GM21423 (cell line): ENCODE data around the gene MATR3.
"Not testable (repeated sequence)": the region's sequence is repeated elsewhere in the genome, so short reads cannot be mapped to it uniquely, and the experiment has no call there.

Experiments used
- ATAC-seq: cut with Tn5 transposase; IDR thresholded peaks from one replicate; pipeline ENCODE4 v1.9.1; 2021; ENCODE audit warnings: mild to moderate bottlenecking, moderate library complexity; ENCODE audit not compliant: unreplicated experiment

MATR3 gene

DNA sequence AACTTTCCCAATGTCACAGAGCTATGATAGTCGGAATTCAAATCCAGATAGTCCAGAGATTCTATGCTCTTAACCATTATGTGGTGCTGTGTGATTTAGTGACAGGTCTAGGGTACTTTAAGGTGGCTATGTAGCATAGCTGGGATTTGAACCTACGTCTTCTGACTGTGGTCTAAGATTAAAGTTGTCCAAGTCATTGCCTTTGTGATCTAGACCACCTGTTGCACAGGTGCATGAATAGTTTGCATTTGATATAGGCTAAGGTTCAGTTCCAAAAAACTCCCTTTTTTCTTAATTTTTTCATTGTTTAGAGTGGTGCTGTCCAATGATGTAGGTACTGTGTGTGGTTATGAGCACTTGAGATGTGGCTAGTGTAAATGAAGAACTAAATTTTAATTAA is 50.6 kb downstream of the MATR3 start:
- no peak for ATAC-seq

DNA sequence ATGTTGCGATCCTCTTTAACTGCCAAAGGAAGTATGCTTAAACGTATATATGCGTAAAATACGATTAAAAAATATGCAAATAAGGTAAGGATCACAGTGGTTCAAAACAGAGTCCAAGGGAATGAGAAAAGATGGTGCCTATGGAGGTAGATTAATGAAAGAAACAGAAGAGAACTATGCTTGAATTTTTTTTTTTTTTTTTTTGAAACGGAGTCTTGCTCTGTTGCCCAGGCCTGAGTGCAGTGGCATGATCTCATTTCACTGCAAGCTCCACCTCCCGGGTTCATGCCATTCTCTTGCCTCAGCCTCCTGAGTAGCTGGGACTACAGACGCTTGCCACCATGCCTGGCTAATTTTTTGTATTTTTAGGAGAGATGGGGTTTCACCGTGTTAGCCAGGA is 51.9 kb downstream of the MATR3 start:
- not testable (repeated sequence) for ATAC-seq

DNA sequence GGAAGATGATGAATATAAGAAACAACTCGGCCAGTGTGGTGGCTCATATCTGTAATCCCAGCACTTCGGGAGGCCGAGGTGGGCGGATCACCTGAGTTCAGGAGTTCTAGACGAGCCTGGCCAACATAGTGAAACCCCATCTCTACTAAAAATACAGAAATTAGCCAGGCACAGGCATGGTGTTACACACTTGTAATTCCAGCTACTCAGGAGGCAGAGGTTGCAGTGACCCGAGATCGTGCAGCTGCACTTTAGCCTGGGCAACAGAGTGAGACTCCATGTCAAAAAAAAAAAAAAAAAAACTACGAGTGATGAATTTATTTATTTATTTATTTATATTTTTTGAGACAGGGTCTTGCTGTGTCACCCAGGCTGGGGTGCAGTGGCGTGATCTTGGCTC is 54.3 kb downstream of the MATR3 start:
- ATAC-seq, result not testable (repeated sequence)

DNA sequence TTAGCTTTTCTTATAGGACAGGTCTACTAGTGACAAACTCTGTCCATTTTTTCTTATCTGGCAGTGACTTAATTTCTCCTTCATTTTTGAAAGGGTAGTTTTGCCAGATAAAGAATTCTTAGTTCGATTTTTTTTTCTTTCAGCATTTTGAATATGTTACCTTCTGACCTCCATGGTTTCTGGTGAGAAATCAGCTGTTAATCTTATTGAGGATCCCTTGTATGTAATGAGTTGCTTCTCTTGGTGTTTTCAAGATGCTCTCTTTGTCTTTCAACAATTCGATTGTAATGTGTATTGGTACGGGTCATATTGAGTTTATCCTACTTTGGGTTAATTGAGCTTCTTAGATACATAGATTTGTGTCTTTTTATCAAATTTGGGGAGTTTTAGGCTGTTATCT is 60.6 kb downstream of the MATR3 start:
- ATAC-seq, result no peak

DNA sequence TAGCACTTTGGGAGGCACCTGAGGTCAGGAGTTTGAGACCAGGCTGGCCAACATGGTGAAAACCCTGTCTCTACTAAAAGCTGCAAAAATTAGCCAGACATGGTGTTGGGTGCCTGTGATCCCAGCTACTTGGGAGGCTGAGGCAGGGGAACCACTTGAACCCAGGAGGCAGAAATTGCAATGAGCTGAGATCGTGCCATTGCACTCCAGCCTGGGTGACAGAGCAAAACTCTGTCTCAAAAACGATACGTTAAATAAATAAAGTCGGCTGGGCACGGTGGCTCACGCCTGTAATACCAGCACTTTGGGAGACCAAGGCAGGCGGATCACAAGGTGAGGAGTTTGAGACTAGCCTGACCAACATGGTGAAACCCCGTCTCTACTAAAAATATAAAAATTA is 62.4 kb downstream of the MATR3 start:
- ATAC-seq, result not testable (repeated sequence)

DNA sequence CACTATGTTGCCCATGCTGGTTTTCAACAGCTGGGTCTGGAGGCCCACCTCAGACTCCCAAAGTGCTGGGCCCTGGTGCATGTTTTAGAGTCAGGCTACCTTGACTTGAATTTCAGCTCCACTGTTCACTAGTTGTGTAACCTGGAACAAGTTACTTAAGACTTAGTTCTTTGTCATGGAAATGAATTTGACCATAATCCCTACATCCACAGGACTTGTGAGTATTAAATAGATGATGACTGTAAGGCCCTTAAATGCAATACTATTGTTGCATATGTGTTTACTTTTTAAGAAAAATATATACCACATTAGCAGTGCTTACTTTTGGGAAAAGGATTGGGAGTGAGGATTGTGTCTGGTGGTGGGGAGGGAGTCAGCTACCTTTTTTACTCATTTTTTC is 64.5 kb downstream of the MATR3 start:
- no peak for ATAC-seq

DNA sequence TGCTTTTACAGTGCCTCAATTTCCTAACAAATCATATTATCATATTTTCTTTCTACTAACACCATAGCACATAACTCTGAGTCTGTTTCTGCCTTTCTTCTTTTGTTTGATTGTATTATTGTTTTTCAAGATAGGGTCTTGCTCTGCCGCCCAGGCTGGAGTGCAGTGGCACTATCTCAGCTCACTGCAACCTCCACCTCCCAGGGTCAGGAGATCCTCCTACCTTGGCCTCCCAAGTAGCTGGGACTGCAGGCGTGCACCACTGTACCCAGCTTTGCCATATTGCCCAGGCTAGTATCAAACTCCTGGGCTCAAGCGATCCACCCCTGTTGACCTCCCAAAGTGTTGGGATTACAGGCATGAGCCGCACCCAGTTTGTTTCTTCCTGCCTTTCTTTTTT is 66.8 kb downstream of the MATR3 start:
- no peak for ATAC-seq

DNA sequence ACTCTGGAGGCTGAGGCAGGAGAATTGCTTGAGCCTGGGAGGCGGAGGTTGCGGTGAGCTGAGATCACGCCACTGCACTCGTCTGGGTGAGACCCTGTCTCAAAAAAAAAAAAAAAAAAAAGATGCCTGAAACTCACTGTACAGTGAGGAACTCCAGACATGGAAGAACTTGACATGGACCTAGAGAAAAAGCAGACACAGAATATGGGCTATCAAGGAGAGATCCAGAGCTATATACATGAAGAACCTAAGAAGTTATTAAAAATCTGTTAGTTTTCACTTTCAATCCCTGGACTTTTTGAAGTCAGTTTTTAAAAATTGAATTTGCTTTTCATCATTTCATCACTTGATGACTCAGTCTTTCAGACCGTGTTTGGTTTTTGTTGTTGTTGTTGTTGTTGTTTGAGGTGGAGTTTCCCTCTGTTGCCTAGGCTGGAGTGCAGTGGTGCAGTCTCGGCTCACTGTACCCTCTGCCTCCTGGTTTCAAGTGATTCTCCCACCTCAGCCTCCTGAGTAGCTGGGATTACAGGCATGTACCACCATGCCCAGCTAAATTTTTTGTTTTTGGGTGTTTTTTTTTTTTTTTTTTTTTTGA is 68.4 kb downstream of the MATR3 start:
- no peak for ATAC-seq

DNA sequence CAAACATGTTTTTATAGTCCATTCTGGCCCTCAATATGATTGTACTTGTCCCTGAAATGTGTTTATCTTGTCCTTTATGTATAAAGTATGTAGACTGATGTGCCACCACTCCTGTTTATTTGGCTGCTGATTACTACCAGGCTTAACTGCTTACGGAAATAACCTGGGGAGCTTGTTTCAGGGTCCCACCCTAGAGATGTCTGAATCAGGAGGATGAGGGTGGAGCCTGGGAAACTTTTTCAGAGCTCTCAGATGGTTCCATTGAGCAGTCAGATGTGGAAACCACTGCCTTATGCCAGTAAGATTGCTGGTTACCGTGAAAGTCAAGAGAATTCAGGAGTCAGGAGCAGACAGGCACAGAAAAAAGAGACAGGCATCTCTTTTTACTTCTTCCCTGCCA is 70.4 kb downstream of the MATR3 start:
- ATAC-seq, result no peak

DNA sequence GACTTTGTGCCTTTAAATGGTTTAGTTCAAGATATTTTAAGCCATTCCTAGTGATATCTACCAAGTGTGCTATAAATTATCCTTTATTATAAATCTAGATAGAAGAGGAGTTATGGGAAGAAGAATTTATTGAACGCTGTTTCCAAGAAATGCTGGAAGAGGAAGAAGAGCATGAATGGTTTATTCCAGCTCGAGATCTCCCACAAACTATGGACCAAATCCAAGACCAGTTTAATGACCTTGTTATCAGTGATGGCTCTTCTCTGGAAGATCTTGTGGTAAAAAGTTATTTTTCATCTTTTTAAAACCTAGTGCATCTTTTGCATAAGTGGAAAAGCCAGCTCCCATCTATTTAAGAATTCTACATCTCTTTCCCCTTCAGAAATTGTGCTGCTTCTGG is 70.9 kb downstream of the MATR3 start:
- no peak for ATAC-seq

DNA sequence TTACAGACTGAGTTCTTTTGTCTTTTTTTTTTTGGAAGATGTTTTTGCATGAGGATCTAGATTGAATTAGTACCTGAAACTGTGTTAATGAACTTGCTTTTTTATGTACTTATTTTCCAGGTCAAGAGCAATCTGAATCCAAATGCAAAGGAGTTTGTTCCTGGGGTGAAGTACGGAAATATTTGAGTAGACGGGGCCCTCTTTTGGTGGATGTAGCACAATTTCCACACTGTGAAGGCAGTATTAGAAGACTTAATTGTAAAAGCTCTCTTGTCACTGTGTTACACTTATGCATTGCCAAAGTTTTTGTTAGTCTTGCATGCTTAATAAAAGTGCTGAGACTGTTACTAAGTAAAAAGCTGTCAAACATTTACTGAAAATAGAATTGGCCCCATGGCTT is 75.1 kb downstream of the MATR3 start:
- no peak for ATAC-seq

DNA sequence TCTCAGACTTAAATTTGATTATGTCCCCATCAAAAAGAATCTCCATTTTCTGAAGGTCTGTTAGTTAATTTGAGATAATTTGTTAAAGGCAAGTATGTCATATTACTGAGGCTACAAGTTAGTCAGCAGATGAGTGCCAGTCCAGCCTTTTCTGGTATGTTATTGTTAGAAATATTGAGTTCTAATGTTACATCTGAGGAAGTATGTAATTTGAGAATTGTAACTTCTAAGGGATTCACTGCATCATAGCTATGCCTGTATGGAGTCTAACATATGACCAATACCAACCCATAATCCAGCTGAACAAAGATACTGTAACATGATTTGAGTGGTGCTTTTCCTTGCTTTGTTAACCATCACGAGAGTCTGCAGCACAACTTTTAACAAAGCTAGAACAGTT is 75.6 kb downstream of the MATR3 start:
- no peak for ATAC-seq

DNA sequence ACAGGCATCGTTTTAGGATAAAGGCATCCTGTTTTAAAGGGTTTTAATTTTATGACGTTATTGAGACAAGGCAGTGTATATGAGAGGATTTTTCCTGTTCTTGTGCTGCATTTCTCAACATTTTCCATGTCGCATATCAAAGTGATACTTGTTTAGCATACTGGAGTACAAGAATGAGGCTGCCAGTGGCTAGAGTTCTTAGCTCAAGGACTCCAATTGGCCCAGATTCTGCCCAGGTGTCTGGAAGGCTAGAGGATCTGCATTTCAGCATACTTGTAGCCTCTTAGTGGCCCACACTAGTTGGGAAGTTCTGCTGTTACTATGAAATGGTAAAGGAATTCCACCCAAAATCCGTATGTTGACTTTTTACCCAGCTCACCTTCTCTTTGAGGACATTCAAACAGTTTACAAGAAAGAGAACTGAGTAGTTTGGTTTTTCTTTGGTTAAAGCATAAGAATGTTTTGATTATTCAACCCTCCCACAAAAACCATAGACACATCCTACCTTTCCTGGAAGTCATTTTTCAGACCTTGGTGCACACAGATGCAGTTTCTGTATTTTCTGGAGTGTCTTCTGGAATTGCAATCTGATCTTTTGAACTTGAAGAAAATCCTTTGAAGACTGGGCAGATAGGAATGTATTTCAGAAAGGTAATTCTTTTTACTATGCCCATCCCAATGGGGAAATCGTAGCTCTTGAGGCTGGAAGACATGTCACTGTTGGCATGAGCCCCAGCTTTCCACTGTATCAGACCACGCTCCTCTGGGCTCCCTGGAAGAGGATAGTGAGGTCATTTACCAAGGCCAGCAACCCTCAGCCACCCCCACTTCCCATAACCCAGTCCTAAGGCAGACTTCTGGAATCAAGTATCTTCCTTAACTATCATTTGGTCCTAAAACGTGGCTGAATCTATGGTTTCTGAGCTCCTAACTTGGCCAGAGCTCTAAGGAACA is 78.2 kb downstream of the MATR3 start:
- no peak for ATAC-seq

DNA sequence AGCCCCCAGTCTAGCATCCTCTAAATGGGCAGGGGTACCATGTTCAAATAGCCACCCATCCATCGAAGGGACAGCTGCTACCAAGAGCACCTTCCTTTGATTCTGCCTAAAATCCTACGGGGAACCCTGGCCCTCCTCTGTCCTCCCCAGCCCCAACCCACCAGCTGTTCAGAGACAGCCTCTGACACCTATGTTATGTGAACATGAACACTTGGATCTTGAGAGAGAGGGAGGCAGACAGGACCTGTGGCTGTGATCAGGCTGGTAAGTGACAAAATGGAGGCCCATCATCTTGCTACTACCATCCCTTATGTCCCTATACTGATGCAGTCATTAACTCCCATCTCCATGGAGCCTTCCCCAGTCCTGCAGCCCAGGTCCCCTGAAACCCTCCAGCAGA is 81.4 kb downstream of the MATR3 start:
- no peak for ATAC-seq

DNA sequence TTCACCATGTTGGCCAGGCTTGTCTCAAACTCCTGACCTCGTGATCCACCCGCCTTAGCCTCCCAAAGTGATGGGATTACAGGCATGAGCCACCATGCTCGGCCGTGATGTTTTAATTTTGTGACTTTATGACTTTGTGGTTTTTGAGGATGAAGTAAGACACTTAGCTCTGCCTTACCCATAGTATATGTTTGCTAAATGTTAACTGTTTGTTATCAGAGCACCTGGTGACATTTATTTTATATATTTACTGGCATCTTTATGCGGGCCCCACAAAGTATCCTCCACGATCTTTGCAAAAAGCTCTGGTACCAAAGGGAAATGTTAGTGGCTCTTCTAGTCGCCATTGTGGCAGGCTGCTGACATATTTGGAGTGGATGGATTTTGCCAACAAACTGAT is 82.8 kb downstream of the MATR3 start:
- ATAC-seq, result no peak

DNA sequence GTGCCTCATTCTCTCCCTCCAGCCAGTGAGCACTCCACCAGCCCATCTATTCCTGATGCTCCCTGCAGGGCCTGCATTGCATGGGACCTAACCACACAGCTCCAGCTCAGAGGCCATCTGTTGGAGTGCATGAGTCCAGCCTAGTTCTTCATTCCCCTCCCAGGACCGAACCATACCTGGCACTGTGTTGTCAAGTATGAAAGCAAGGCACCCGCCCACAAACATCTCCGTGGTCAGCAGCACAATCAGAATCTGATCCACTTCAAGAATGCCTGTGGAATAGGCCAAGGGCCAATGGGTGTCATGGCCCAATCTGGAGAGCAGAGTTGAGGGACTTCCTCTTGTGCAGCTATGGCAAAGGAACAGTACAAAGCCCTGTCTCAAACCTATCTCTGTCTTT is 83.7 kb downstream of the MATR3 start:
- ATAC-seq, result no peak

DNA sequence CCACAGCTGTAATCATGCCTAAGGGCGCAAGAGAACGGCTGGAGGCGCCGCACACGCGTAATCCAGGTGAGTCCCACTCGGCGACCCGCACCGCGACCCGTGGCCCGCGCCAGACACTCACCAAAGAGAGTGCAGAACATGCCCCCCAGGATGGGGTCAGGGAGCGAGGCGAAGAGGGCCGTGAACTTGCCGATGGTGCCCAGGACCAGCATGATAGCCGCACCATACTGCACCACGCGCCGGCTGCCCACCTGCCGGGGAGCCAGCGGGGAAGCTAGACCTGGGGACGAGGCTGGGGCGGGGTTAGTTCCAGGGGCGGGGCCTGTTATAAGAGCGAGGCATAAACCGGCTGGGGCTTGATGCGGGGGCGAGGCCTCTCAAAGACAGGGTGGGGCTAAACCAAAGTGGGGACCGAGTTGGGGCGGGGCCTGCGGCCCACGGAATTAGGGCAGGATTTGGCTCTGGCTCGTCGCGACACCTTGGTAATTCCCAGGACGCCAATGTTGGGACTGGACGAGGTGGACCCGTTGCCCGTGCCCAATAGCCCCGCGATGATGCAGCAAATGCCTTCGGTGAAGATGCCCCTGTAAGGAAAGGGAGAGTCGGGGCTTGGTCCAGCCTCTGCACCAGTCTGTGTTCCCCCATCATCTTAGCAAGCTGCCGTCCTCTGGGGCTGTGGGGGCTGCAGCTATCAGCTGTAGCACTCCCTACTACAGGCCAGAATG is 84.7 kb downstream of the MATR3 start:
- no peak for ATAC-seq

DNA sequence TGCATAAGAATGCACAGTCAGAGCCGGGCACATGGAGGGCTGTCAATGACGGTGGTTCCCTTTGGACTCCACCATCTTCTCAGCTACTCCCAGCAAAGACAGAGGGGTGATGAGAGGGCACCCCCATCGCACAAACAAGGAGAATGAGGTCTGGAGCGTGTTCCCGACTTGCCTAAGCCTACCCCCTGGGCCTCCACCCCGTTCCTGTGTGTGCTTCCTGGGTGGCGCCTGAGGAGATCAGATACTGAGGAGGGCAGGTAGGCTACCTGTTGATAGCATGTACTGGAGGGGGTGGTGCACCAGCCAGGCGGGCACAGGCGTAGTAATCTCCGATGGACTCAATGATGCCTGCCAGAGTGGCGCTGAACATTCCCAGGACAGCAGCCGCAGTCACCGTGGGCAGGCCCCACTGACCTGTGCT is 85.4 kb downstream of the MATR3 start:
- no peak for ATAC-seq

DNA sequence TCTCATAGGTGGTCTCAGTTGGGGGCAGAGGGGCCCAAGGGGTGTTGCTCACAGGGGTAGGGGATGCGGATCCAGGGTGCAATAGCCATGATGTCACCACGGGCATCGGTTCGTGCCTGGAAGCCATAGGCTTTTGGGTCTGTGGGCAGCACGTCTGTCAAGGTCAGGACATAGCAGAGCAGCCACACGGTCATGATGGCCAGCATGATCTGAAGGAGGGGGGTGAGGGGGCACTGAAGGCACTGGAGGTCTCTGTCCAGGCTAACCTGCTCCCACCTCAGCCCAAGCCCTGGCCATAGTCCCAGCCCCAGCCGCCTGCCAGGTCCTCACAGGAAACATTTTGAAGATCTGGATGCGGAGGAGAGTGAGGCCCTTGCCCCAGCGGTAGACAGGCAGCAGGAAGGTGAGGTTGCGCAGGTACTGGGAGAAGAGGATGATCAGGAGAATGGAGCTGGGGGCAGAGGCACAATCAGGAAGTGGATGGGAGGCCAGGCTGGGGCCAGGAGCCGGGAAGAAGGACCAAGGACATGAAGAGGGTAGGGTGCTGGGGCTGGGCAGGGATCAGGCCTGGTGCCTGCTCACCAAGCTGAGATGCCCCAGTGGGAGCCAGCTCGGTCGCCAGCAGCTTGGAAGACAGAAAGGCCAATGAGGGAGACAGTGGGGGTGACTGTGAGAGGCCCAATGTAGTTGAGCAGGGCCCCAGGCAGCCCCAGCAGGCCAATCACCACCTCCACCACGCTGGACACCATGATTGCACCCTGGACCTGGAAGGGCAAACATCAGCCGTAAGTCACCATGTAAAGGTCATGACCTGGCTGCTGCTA is 86.3 kb downstream of the MATR3 start:
- no peak for ATAC-seq
